Mammary epithelial cell (primary cell): ENCODE measurements around the gene RCOR3.

Experiments
- CTCF ChIP-seq, 2 donors: IDR thresholded peaks in 1 of 2; conservative IDR thresholded peaks in 1 of 2; 2 replicates each; pipeline ENCODE4 v1.5.1; 2011 to 2012; ENCODE audit warnings: inconsistent platforms in 2 of 2, low read length in 2 of 2, mild to moderate bottlenecking in 2 of 2, control low read depth in 1 of 2, low read depth in 1 of 2; ENCODE audit not compliant: insufficient read depth in 1 of 2; ENCODE audit errors: extremely low read depth in 1 of 2
- EZH2 ChIP-seq: IDR thresholded peaks from 2 replicates; pipeline ENCODE4 v1.6.1; 2012; ENCODE audit warnings: low read length, inconsistent platforms, borderline replicate concordance

DNA sequence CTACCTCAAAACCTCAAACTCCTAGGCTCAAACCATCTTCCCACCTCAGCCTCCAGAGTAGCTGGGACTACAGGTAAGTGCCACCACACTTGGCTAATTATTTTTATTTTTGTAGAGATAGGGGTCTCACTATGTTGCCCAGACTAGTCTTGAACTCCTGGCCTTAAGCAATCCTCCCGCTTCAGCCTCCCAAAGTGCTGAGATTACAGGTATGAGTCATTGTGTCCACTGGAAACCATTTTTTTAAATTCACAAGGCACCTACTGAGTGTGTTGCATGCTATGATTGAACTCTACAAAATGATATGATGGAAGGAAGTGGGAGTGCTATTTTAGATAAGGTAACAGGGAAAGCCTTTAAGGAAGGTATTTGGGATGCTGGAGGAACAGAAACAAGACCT lies 41.8 kb upstream of the RCOR3 start:
- TF ChIP-seq CTCF (conservative IDR thresholded peaks at IDR 0.05 in 1 of 2, IDR thresholded peaks at IDR 0.05 in 1 of 2; ENCODE audit: extremely low read depth in 1 of 2, insufficient read depth in 1 of 2, low read depth in 1 of 2, low read length in 2 of 2): no peak
- TF ChIP-seq EZH2: no peak
